Endothelial cell of umbilical vein (primary cell): ENCODE measurements around the gene TFF2. TPM values are rescaled to one million over a fixed set of nuclear protein-coding genes. Genes with fewer than 3 reads are reported as not detected.

Experiments
- BruUV-seq: library from RNA; stranded (reverse); fragments of 400-500 nt; replicated peaks from 2 replicates; lab custom pipeline; 2021; lab: Mats Ljungman, UMichigan
- CTCF ChIA-PET: fragments of 300-600, 350-600 bp; sonication (Branson Sonifier 250); formaldehyde crosslinking; loops from one replicate; lab custom pipeline; 2021; ENCODE audit warnings: antibody characterized with exemption, inconsistent platforms; lab: Charles Lee
- POLR2A ChIA-PET: fragments of 300-600, 350-600 bp; sonication (Branson Sonifier 250); formaldehyde crosslinking; loops from one replicate; lab custom pipeline; 2021; ENCODE audit warnings: antibody characterized with exemption, inconsistent platforms; lab: Charles Lee
- DNase-seq: peaks from one replicate; pipeline ENCODE4 v3.0.0-alpha.2; 2011; ENCODE audit warnings: low read depth, low spot score
- FAIRE-seq: peaks from 2 replicates; lab custom pipeline; 2011; peaks lifted over from hg19 to GRCh38; lab: Jason Lieb, UNC
- H2AFZ ChIP-seq: 2 replicates; pipeline ENCODE4 v1.6.0; 2012; ENCODE audit warnings: low read depth, low read length, control low read depth, inconsistent platforms
- H3K27ac ChIP-seq: 2 replicates; pipeline ENCODE4 v1.5.1; 2011; ENCODE audit warnings: low read depth, mild to moderate bottlenecking, control low read depth, low read length, moderate library complexity; ENCODE audit not compliant: insufficient read depth
- H3K27me3 ChIP-seq, 2 experiments: 2 replicates each; pipeline versions ENCODE4 v1.6.0 to v1.6.1; 2011; ENCODE audit warnings: low read length in 2 of 2, mixed read lengths in 1 of 2; ENCODE audit not compliant: control insufficient read depth in 2 of 2, insufficient read depth in 2 of 2
- H3K36me3 ChIP-seq, 2 experiments: 2 replicates in 1 of 2; 3 replicates in 1 of 2; pipeline ENCODE4 v1.5.1; 2011; ENCODE audit warnings: low read length in 2 of 2, mild to moderate bottlenecking in 1 of 2, moderate library complexity in 1 of 2; ENCODE audit not compliant: control insufficient read depth in 2 of 2, insufficient read depth in 2 of 2; ENCODE audit errors: extremely low read depth in 1 of 2
- H3K4me1 ChIP-seq: 3 replicates; pipeline ENCODE4 v1.5.1; 2011; ENCODE audit warnings: mild to moderate bottlenecking, low read length; ENCODE audit not compliant: control insufficient read depth, insufficient read depth; ENCODE audit errors: extremely low read depth
- H3K4me2 ChIP-seq: 2 replicates; pipeline ENCODE4 v1.6.1; 2011; ENCODE audit warnings: low read length, control low read depth, mixed read lengths; ENCODE audit not compliant: insufficient read depth
- H3K4me3 ChIP-seq, 3 experiments: fragments of 200-600 bp in 1 of 3; sonication (generic), shearing (Covaris generic) in 1 of 3; replicated peaks in 1 of 3; 2 replicates each; pipeline ENCODE4 v1.5.1; 2011 to 2016; ENCODE audit warnings: control low read depth in 3 of 3, low read length in 3 of 3, mild to moderate bottlenecking in 2 of 3, inconsistent platforms in 1 of 3, low read depth in 1 of 3, moderate library complexity in 1 of 3; ENCODE audit not compliant: insufficient read depth in 1 of 3
- H3K79me2 ChIP-seq: 2 replicates; pipeline ENCODE4 v1.6.0; 2012; ENCODE audit warnings: low read length, inconsistent platforms; ENCODE audit not compliant: control insufficient read depth, insufficient read depth
- H3K9ac ChIP-seq: replicated peaks from 2 replicates; pipeline ENCODE3; 2011; ENCODE audit warnings: low read length, control low read depth; ENCODE audit not compliant: insufficient read depth; ENCODE audit errors: extremely low read depth
- H3K9me1 ChIP-seq: replicated peaks from 3 replicates; pipeline ENCODE4 v1.6.0; 2011; ENCODE audit warnings: mild to moderate bottlenecking, low read length; ENCODE audit not compliant: control insufficient read depth, insufficient read depth; ENCODE audit errors: extremely low read depth
- H3K9me3 ChIP-seq: replicated peaks from 2 replicates; pipeline ENCODE4 v1.5.1; 2012; ENCODE audit warnings: low read length, inconsistent platforms; ENCODE audit not compliant: control insufficient read depth, insufficient read depth
- H4K20me1 ChIP-seq: replicated peaks from 2 replicates; pipeline ENCODE3; 2011; ENCODE audit warnings: mild to moderate bottlenecking, low read length; ENCODE audit not compliant: control insufficient read depth, insufficient read depth; ENCODE audit errors: extremely low read depth
- CTCF ChIP-seq, 2 donors: IDR thresholded peaks; 1 replicate in 1 of 2; 2 replicates in 1 of 2; pipeline ENCODE4 v1.5.1; 2011; ENCODE audit warnings: low read length in 2 of 2, mild to moderate bottlenecking in 2 of 2, moderate library complexity in 2 of 2, control low read depth in 1 of 2, inconsistent platforms in 1 of 2, low read depth in 1 of 2; ENCODE audit not compliant: insufficient read depth in 1 of 2; ENCODE audit errors: extremely low read depth in 1 of 2
- EZH2 ChIP-seq: IDR thresholded peaks from 2 replicates; pipeline ENCODE4 v1.6.1; 2012; ENCODE audit warnings: borderline replicate concordance, low read depth, mild to moderate bottlenecking, moderate library complexity, low read length, inconsistent platforms; ENCODE audit not compliant: severe bottlenecking
- FOS ChIP-seq: IDR thresholded peaks from 2 replicates; pipeline ENCODE4 v1.6.1; 2011; ENCODE audit warnings: mild to moderate bottlenecking, low read length, moderate library complexity, borderline replicate concordance; ENCODE audit not compliant: insufficient read depth
- GATA2 ChIP-seq: IDR thresholded peaks from 2 replicates; pipeline ENCODE4 v1.7.0; 2011; ENCODE audit warnings: low read depth, mild to moderate bottlenecking, moderate library complexity, mixed read lengths, low read length; ENCODE audit not compliant: insufficient read length, insufficient read depth
- JUN ChIP-seq: IDR thresholded peaks from 2 replicates; pipeline ENCODE4 v1.6.1; 2011; ENCODE audit warnings: borderline replicate concordance, low read depth; ENCODE audit not compliant: insufficient read length, insufficient read depth
- MYC ChIP-seq: IDR thresholded peaks from one replicate; pipeline ENCODE4 v1.6.1; 2011; ENCODE audit warnings: mild to moderate bottlenecking, low read depth, low read length
- POLR2A ChIP-seq: IDR thresholded peaks from 2 replicates; pipeline ENCODE4 v1.6.1; 2012; ENCODE audit warnings: low read depth, mild to moderate bottlenecking, control low read depth, low read length
- POLR2AphosphoS5 ChIP-seq: IDR thresholded peaks from 2 replicates; pipeline ENCODE4 v1.6.1; 2012; ENCODE audit warnings: low read depth, mild to moderate bottlenecking, control low read depth, low read length, moderate library complexity; ENCODE audit not compliant: insufficient read depth
- dilution Hi-C: fragments of 300-500 bp; cut with MboI; formaldehyde crosslinking; loops from one replicate; pipeline ENCODE4 v1.15.0; 2019; ENCODE audit warnings: low sequenced_read_pairs; ENCODE audit not compliant: extremely low pct_ligation_motif_present
- intact Hi-C: fragments of 100-400 bp; cut with micrococcal nuclease; formaldehyde crosslinking; loops from one replicate; pipeline ENCODE4 v1.10.0; 2022
- polyA plus RNA-seq, 4 experiments: library from polyadenylated mRNA; depleted of rRNA in 3 of 4; stranded (reverse) in 3 of 4; unstranded in 1 of 4; fragments of >200 nt; gene quantifications; 2 replicates each; pipeline versions ENCODE4 v1.2.1 to v1.2.3, GENCODE V29; 2011 to 2012; ENCODE audit warnings: missing spikeins in 1 of 4
- total RNA-seq: library from RNA; stranded (reverse); gene quantifications from 2 replicates; pipeline ENCODE4 v1.2.3, GENCODE V29; 2021
- TF ChIP-seq, protein P1 (sequence below): IDR thresholded peaks from 2 replicates; pipeline ENCODE4 v1.6.1; 2011; ENCODE audit not compliant: insufficient read depth, insufficient read length

Gene TFF2
- total and polyA plus RNA-seq, 2 donors (not counting 3 experiments of a cell fraction or from before 2014, with no cell fraction given): not detected

DNA sequence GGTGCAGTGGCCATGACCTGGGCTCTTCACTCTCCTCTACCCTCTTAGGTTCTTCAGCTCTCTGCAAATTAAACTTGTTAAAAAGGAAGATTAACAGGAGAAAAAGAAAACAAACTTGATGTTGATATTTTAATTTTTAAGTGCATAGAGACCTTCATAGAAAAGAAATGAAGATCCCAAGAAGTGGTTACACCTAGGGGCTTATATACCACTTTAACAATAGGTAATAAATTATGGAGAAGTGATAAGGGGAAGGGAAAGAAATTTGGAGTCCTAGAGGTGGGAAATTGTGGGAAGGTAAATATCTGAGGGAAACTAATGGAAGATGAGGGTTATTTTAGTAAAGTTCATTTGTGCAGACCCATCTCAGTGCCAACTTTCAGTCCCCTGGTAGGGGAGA lies 19.1 kb downstream of the TFF2 start:
- H3K27ac ChIP-seq: no peak overlapping the region
- H2AFZ ChIP-seq: no peak overlapping the region
- dilution Hi-C loops (no loop called here), intact Hi-C loops (loop anchor here (10.0 kb wide), 1 partner anchor 187 kb away; no protein-coding TSS in a partner anchor)
- FAIRE-seq (no peak), DNase-seq (no peak)
- no peak overlapping the region for H3K9ac ChIP-seq
- H3K4me2 ChIP-seq: no peak overlapping the region
- peaks cover 17 to 32% of the 10 kb centered on the region in 2 experiments for H3K27me3 ChIP-seq
- H3K79me2 ChIP-seq: no peaks in the 10 kb centered on the region
- no peaks in the 10 kb centered on the region for H3K4me1 ChIP-seq
- H3K4me3 ChIP-seq: no peak overlapping the region
- H3K9me1 ChIP-seq: no peaks in the 10 kb centered on the region
- POLR2A ChIA-PET: no interaction called here
- no peaks in the 10 kb centered on the region for H3K36me3 ChIP-seq
- H3K9me3 ChIP-seq: no peaks in the 10 kb centered on the region
- BruUV-seq: no TSS peak
- no peaks in the 10 kb centered on the region for H4K20me1 ChIP-seq
- CTCF ChIA-PET: interaction anchor here (1.1 kb wide), 1 partner anchor 50 kb away, joined by 3 read pairs; no protein-coding TSS in a partner anchor
- no peak for TF ChIP-seq JUN
- no peak for TF ChIP-seq GATA2
- TF ChIP-seq MYC: no peak
- no peak for TF ChIP-seq POLR2AphosphoS5
- no peak for TF ChIP-seq EZH2
- no peak for TF ChIP-seq POLR2A
- TF ChIP-seq CTCF (IDR thresholded peaks at IDR 0.05; ENCODE audit: extremely low read depth in 1 of 2, insufficient read depth in 1 of 2, low read depth in 1 of 2, low read length in 2 of 2): no peak
- TF ChIP-seq, protein P1, sequence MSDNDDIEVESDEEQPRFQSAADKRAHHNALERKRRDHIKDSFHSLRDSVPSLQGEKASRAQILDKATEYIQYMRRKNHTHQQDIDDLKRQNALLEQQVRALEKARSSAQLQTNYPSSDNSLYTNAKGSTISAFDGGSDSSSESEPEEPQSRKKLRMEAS: no peak
- no peak for TF ChIP-seq FOS
